CD4-positive, CD25-positive, alpha-beta regulatory T cell (primary cell): ENCODE results near the gene WSB2. TPM values are rescaled to one million over a fixed set of nuclear protein-coding genes. Genes with fewer than 3 reads are reported as not detected.

Experiments used
- ATAC-seq, 2 donors: fragments of 150-1000 bp; cut with Tn5 transposase; one replicate each; pipeline ENCODE4 v1.10.0; 2021; ENCODE audit warnings: low read depth in 2 of 2, moderate number of reproducible peaks in 2 of 2, moderate library complexity in 1 of 2
- DNase-seq, 3 donors: peaks; one replicate each; pipeline versions ENCODE4 v3.0.0 to v3.0.0-alpha.2; 2012 to 2022; ENCODE audit warnings: mixed read lengths in 1 of 3
- H3K27ac ChIP-seq: one replicate; pipeline ENCODE4 v1.7.0; 2013; ENCODE audit warnings: mild to moderate bottlenecking, low read length; ENCODE audit not compliant: insufficient read depth, poor library complexity, severe bottlenecking
- H3K27me3 ChIP-seq: one replicate; pipeline ENCODE4 v1.7.0; 2013; ENCODE audit warnings: low read length; ENCODE audit not compliant: control insufficient read depth, insufficient read depth
- H3K36me3 ChIP-seq: one replicate; pipeline ENCODE4 v1.7.0; 2013; ENCODE audit warnings: mild to moderate bottlenecking, low read length, moderate library complexity; ENCODE audit not compliant: control insufficient read depth, insufficient read depth
- H3K4me1 ChIP-seq: 2 replicates; pipeline ENCODE4 v1.7.0; 2013; ENCODE audit warnings: mild to moderate bottlenecking, low read length; ENCODE audit not compliant: insufficient read depth, control insufficient read depth, poor library complexity, severe bottlenecking
- H3K4me3 ChIP-seq: one replicate; pipeline ENCODE4 v1.7.0; 2013; ENCODE audit warnings: low read depth, mild to moderate bottlenecking, low read length, moderate library complexity
- H3K9me3 ChIP-seq, 2 experiments: 1 replicate in 1 of 2; 2 replicates in 1 of 2; pipeline ENCODE4 v1.7.0; 2013; ENCODE audit warnings: low read length in 2 of 2, mild to moderate bottlenecking in 1 of 2, moderate library complexity in 1 of 2; ENCODE audit not compliant: control insufficient read depth in 2 of 2
- H3K27ac Mint-ChIP-seq, 3 donors: one replicate each; pipeline ENCODE4 v1.8.0; 2020 to 2022; ENCODE audit warnings: mild to moderate bottlenecking in 3 of 3, mixed read lengths in 3 of 3, moderate library complexity in 2 of 3
- H3K27me3 Mint-ChIP-seq: one replicate; pipeline ENCODE4 v1.8.0; 2022; ENCODE audit warnings: mild to moderate bottlenecking, mixed read lengths
- H3K36me3 Mint-ChIP-seq: one replicate; pipeline ENCODE4 v1.8.0; 2020; ENCODE audit warnings: mixed read lengths
- H3K4me1 Mint-ChIP-seq, 4 donors: one replicate each; pipeline ENCODE4 v1.8.0; 2020 to 2022; ENCODE audit warnings: mixed read lengths in 4 of 4, mild to moderate bottlenecking in 1 of 4
- H3K4me3 Mint-ChIP-seq, 4 donors: one replicate each; pipeline ENCODE4 v1.8.0; 2020 to 2022; ENCODE audit warnings: mild to moderate bottlenecking in 4 of 4, mixed read lengths in 4 of 4, moderate library complexity in 3 of 4
- H3K9me3 Mint-ChIP-seq, 7 donors: one replicate each; pipeline ENCODE4 v1.8.0; 2020 to 2022; ENCODE audit warnings: mixed read lengths in 7 of 7, mild to moderate bottlenecking in 3 of 7, moderate library complexity in 2 of 7
- polyA plus RNA-seq, 4 donors: library from polyadenylated mRNA; unstranded; fragments of 300-500 nt; fragmentation: Illumina TruSeq; gene quantifications; one replicate each; pipeline ENCODE4 v1.2.3, GENCODE V29; 2021
- total RNA-seq: library from RNA; stranded (reverse); gene quantifications from one replicate; pipeline ENCODE4 v1.2.3, GENCODE V29; 2022

WSB2 gene
- 30.8 TPM for total RNA-seq
- 10 to 100 TPM; 16.0 to 26.2 (median 22.2) TPM for polyA plus RNA-seq

GRCh38 chr12:118061011-118061872 lies at the start of gene WSB2:
Gene WSB2, minus strand, starts transcription at chr12:118061179. Its CDS starts 131 bp downstream, at chr12:118061048.
- peak within 1 kb of the TSS; percentile 79 for H3K27ac ChIP-seq
- ATAC-seq (peak; percentile 29 to 38), DNase-seq (peak; percentile 45 to 60 (median 55))
- Mint-ChIP-seq H3K27ac (peak within 1 kb of the TSS; percentile 88 to 97 (median 97)), H3K4me1 (peaks cover 17 to 68% (median 47%) of the 10 kb centered on the region in 4 donors), H3K9me3 (no peaks in the 10 kb centered on the region), H3K27me3 (peaks cover 7% of the 10 kb centered on the region), H3K4me3 (peak within 1 kb of the TSS; percentile 93 to 98 (median 95)), H3K36me3 (no peaks in the 10 kb centered on the region)
- peak within 1 kb of the TSS; percentile 88 for H3K4me3 ChIP-seq
- H3K36me3 ChIP-seq, result no peaks in the 10 kb centered on the region
- H3K4me1 ChIP-seq, result peaks cover 48% of the 10 kb centered on the region
- H3K27me3 ChIP-seq, result peaks cover 2% of the 10 kb centered on the region
- no peaks in the 10 kb centered on the region for H3K9me3 ChIP-seq

- H3K27ac Mint-ChIP-seq, result no peak overlapping the region
- Histone ChIP-seq H3K27me3 (no peaks in the 10 kb centered on the region), H3K36me3 (no peaks in the 10 kb centered on the region), H3K4me1 (peaks cover 4% of the 10 kb centered on the region), H3K4me3 (no peak overlapping the region), H3K9me3 (no peaks in the 10 kb centered on the region), H3K27ac (no peak overlapping the region)
- H3K36me3 Mint-ChIP-seq, result no peaks in the 10 kb centered on the region
- H3K9me3 Mint-ChIP-seq, result peaks cover 0 to 2% (median 0%) of the 10 kb centered on the region in 7 donors
- peaks cover 0 to 5% (median 1%) of the 10 kb centered on the region in 4 donors for H3K4me1 Mint-ChIP-seq
- ATAC-seq (no peak), DNase-seq (no peak)
- peaks cover 16% of the 10 kb centered on the region for H3K27me3 Mint-ChIP-seq
- H3K4me3 Mint-ChIP-seq, result no peak overlapping the region
Measured at GRCh38 chr12:118109088-118109487, 48.1 kb upstream of the WSB2 start.

GRCh38 chr12:118107694-118108093 lies 46.7 kb upstream of the WSB2 start:
- Histone ChIP-seq H3K27me3 (no peaks in the 10 kb centered on the region), H3K36me3 (no peaks in the 10 kb centered on the region), H3K27ac (no peak overlapping the region), H3K4me3 (no peak overlapping the region), H3K4me1 (peaks cover 17% of the 10 kb centered on the region), H3K9me3 (no peaks in the 10 kb centered on the region)
- H3K36me3 Mint-ChIP-seq, result no peaks in the 10 kb centered on the region
- H3K27me3 Mint-ChIP-seq, result peaks cover 22% of the 10 kb centered on the region
- DNase-seq (no peak), ATAC-seq (no peak)
- no peak overlapping the region for H3K4me3 Mint-ChIP-seq
- peaks cover 0 to 8% (median 5%) of the 10 kb centered on the region in 4 donors for H3K4me1 Mint-ChIP-seq
- H3K27ac Mint-ChIP-seq, result peak overlapping the region in 1 of 3 donors; percentile 74
- H3K9me3 Mint-ChIP-seq, result peaks cover 0 to 4% (median 0%) of the 10 kb centered on the region in 7 donors

- Histone ChIP-seq H3K4me3 (no peak overlapping the region), H3K9me3 (no peaks in the 10 kb centered on the region), H3K36me3 (no peaks in the 10 kb centered on the region), H3K27ac (no peak overlapping the region), H3K27me3 (peaks cover 3% of the 10 kb centered on the region), H3K4me1 (peaks cover 17% of the 10 kb centered on the region)
- no peak overlapping the region for H3K27ac Mint-ChIP-seq
- H3K4me1 Mint-ChIP-seq, result peaks cover 0 to 8% (median 6%) of the 10 kb centered on the region in 4 donors
- ATAC-seq (no peak), DNase-seq (no peak)
- H3K27me3 Mint-ChIP-seq, result peaks cover 26% of the 10 kb centered on the region
- H3K9me3 Mint-ChIP-seq, result peaks cover 0 to 4% (median 0%) of the 10 kb centered on the region in 7 donors
- no peak overlapping the region for H3K4me3 Mint-ChIP-seq
- no peaks in the 10 kb centered on the region for H3K36me3 Mint-ChIP-seq
Measured at GRCh38 chr12:118107011-118107410, 46.0 kb upstream of the WSB2 start.

- Histone ChIP-seq H3K27me3 (peaks cover 3% of the 10 kb centered on the region), H3K36me3 (no peaks in the 10 kb centered on the region), H3K4me1 (peaks cover 17% of the 10 kb centered on the region), H3K9me3 (no peaks in the 10 kb centered on the region), H3K27ac (no peak within 1 kb of the TSS), H3K4me3 (peak within 1 kb of the TSS; percentile 61)
- peaks cover 0 to 4% (median 0%) of the 10 kb centered on the region in 7 donors for H3K9me3 Mint-ChIP-seq
- H3K36me3 Mint-ChIP-seq, result no peaks in the 10 kb centered on the region
- peak in 1 of 3 donors; percentile 32 for DNase-seq
- peak within 1 kb of the TSS in 1 of 3 donors; percentile 28 for H3K27ac Mint-ChIP-seq
- peak; percentile 42 to 50 for ATAC-seq
- H3K27me3 Mint-ChIP-seq, result peaks cover 39% of the 10 kb centered on the region
- peak within 1 kb of the TSS; percentile 77 to 96 (median 86) for H3K4me3 Mint-ChIP-seq
- peaks cover 0 to 8% (median 6%) of the 10 kb centered on the region in 4 donors for H3K4me1 Mint-ChIP-seq
Measured at GRCh38 chr12:118103601-118104382, 42.8 kb upstream of the WSB2 start, which contains the start of gene VSIG10. Gene VSIG10, minus strand, starts transcription at chr12:118104011. Its CDS starts 340 bp downstream, at chr12:118103671.

GRCh38 chr12:118103201-118103600 lies 42.2 kb upstream of the WSB2 start:
- H3K36me3 ChIP-seq, result no peaks in the 10 kb centered on the region
- Mint-ChIP-seq H3K36me3 (no peaks in the 10 kb centered on the region), H3K9me3 (peaks cover 0 to 4% (median 0%) of the 10 kb centered on the region in 7 donors), H3K4me3 (peak overlapping the region; percentile 72 to 96 (median 86)), H3K4me1 (peaks cover 0 to 8% (median 6%) of the 10 kb centered on the region in 4 donors), H3K27me3 (peaks cover 39% of the 10 kb centered on the region), H3K27ac (no peak overlapping the region)
- ATAC-seq, result peak; percentile 8 to 14
- H3K4me1 ChIP-seq, result peaks cover 17% of the 10 kb centered on the region
- H3K4me3 ChIP-seq, result peak overlapping the region; percentile 32
- no peaks in the 10 kb centered on the region for H3K9me3 ChIP-seq
- no peak overlapping the region for H3K27ac ChIP-seq
- peak in 1 of 3 donors; percentile 34 for DNase-seq
- peaks cover 3% of the 10 kb centered on the region for H3K27me3 ChIP-seq

GRCh38 chr12:118102609-118103008 lies 41.6 kb upstream of the WSB2 start:
- DNase-seq (no peak), ATAC-seq (no peak)
- Mint-ChIP-seq H3K27ac (peak overlapping the region in 1 of 3 donors; percentile 28), H3K9me3 (peaks cover 0 to 4% (median 0%) of the 10 kb centered on the region in 7 donors), H3K4me3 (peak overlapping the region; percentile 72 to 96 (median 86)), H3K27me3 (peaks cover 39% of the 10 kb centered on the region), H3K36me3 (no peaks in the 10 kb centered on the region), H3K4me1 (peaks cover 0 to 8% (median 6%) of the 10 kb centered on the region in 4 donors)
- Histone ChIP-seq H3K4me1 (peaks cover 17% of the 10 kb centered on the region), H3K4me3 (no peak overlapping the region), H3K27me3 (peaks cover 3% of the 10 kb centered on the region), H3K27ac (no peak overlapping the region), H3K36me3 (no peaks in the 10 kb centered on the region), H3K9me3 (no peaks in the 10 kb centered on the region)
